HUES48 (cell line): ENCODE measurements around the gene PLCB1.
"Not testable (repeated sequence)": the region's sequence is repeated elsewhere in the genome, so short reads cannot be mapped to it uniquely, and the experiment has no call there.

ENCODE experiments used
- H3K27ac ChIP-seq: one replicate; pipeline ENCODE4 v1.7.0; 2013; ENCODE audit warnings: low read depth, low read length, inconsistent platforms
- H3K27me3 ChIP-seq: 2 replicates; pipeline ENCODE4 v1.6.1; 2013; ENCODE audit warnings: mild to moderate bottlenecking, low read length; ENCODE audit not compliant: control insufficient read depth, insufficient read depth
- H3K36me3 ChIP-seq: 2 replicates; pipeline ENCODE4 v1.6.1; 2013; ENCODE audit warnings: low read length; ENCODE audit not compliant: control insufficient read depth, insufficient read depth
- H3K4me1 ChIP-seq: 2 replicates; pipeline ENCODE4 v1.6.1; 2013; ENCODE audit warnings: mild to moderate bottlenecking, low read length; ENCODE audit not compliant: control insufficient read depth, insufficient read depth
- H3K4me3 ChIP-seq: 2 replicates; pipeline ENCODE4 v1.5.1; 2013; ENCODE audit warnings: mild to moderate bottlenecking, low read depth, low read length
- H3K9ac ChIP-seq: 2 replicates; pipeline ENCODE4 v1.6.1; 2013; ENCODE audit warnings: mild to moderate bottlenecking, low read depth, low read length, moderate library complexity
- H3K9me3 ChIP-seq: 2 replicates; pipeline ENCODE4 v1.6.1; 2013; ENCODE audit warnings: low read length; ENCODE audit not compliant: control insufficient read depth, insufficient read depth

The PLCB1 gene

DNA sequence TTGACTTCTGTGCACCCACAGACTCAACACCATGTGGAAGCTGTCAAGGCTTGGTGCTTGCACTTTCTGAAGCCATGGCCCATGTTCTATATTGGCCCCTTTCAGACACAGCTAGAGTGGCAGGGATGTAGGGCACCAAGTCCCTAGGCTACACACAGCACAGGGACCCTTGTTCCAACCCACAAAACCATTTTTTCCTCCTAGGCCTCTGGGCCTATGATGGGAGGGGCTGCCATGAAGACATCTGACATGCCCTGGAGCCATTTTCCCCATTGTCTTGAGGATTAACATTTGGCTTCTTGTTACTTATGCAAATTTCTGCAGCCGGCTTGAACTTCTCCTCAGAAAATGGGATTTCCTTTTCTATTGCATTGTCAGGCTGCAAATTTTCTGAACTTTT, 27.2 kb downstream of the PLCB1 start:
- H3K36me3 ChIP-seq, H3K9ac ChIP-seq, H3K27ac ChIP-seq, H3K27me3 ChIP-seq, H3K4me3 ChIP-seq, H3K4me1 ChIP-seq: not testable (repeated sequence)
- H3K9me3 ChIP-seq: peaks cover 13% of the 10 kb centered on the region; the same call in 1 of the 2 replicates

DNA sequence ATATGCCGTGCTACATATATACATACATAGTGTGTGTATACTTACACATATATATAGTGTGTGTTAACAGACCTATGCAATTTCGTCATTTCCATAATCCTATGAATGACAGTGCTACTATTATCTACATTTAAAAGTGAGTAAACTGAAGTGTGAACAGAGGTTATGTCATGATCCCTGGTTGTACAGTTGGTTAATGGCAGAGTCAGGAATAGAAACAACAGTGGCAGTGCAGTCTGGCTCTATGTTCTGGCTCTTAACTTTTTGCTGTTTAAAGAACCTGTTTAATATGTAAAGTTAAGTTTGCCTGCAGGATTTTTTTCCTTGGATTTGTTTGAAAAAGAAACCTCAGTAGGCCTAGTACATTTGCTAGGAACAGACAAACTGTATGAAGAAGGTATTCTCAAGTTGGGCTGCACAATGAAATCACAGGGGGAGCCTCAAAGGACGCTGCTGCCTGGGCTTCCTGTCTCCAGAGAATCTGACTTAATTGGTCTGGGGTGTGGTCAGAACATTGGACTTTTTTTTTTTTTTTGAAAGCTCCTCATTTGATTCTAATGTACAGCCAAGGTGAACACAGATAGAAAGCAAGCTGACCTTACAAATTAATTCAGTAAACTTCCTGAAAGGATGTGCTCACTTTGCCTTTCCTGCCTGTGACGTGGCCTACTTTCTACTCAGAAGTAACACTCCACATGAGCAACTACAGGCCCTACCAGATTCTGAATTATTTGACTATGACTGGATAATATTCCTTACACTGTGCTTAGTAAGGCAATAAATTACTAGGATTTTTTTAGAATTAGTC, 29.4 kb downstream of the PLCB1 start:
- Histone ChIP-seq H3K36me3 (no peaks in the 10 kb centered on the region), H3K9ac (no peak overlapping the region), H3K4me1 (no peaks in the 10 kb centered on the region), H3K9me3 (peaks cover 13% of the 10 kb centered on the region; the same call in 1 of the 2 replicates), H3K27ac (no peak overlapping the region), H3K27me3 (no peaks in the 10 kb centered on the region), H3K4me3 (no peak overlapping the region)

- Histone ChIP-seq H3K4me1 (no peaks in the 10 kb centered on the region), H3K4me3 (no peak overlapping the region), H3K27me3 (no peaks in the 10 kb centered on the region), H3K27ac (no peak overlapping the region), H3K9me3 (peaks cover 13% of the 10 kb centered on the region; the same call in 1 of the 2 replicates), H3K9ac (no peak overlapping the region), H3K36me3 (no peaks in the 10 kb centered on the region)
Measured at GRCh38 chr20:8162610-8163009, 30.5 kb downstream of the PLCB1 start.

- Histone ChIP-seq H3K9ac (no peak overlapping the region), H3K27me3 (no peaks in the 10 kb centered on the region), H3K9me3 (peaks cover 4% of the 10 kb centered on the region; the same call in 1 of the 2 replicates), H3K4me3 (no peak overlapping the region), H3K4me1 (no peaks in the 10 kb centered on the region), H3K36me3 (no peaks in the 10 kb centered on the region), H3K27ac (no peak overlapping the region)
Measured at GRCh38 chr20:8163543-8163942, 31.5 kb downstream of the PLCB1 start.

DNA sequence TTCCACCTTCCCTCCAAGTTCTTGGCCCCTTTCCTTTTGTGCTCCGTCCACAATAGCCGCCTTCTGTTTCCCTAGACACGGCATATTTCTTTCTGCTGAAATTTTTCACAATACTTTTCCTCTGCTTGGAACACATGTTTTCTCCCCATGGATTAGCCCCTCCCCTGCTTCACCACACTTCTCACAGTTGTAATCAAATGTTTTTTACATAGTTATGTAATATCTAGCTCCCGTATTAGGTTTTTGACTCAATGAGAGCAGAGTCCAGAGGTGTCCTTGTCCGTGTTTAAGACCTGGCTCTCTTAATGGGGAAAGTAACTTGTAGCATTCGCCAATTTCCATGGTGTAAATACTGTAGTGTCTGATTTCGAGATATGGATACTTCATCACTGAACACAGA, 34.7 kb downstream of the PLCB1 start:
- Histone ChIP-seq H3K27me3 (no peaks in the 10 kb centered on the region), H3K27ac (no peak overlapping the region), H3K4me3 (no peak overlapping the region), H3K4me1 (no peaks in the 10 kb centered on the region), H3K36me3 (no peaks in the 10 kb centered on the region), H3K9ac (no peak overlapping the region), H3K9me3 (no peaks in the 10 kb centered on the region)

GRCh38 chr20:8168785-8169288, 36.8 kb downstream of the PLCB1 start:
- H3K9me3 ChIP-seq: no peaks in the 10 kb centered on the region
- no peaks in the 10 kb centered on the region for H3K36me3 ChIP-seq
- H3K27me3 ChIP-seq: no peaks in the 10 kb centered on the region
- H3K4me3 ChIP-seq: no peak overlapping the region
- H3K9ac ChIP-seq: no peak overlapping the region
- no peaks in the 10 kb centered on the region for H3K4me1 ChIP-seq
- H3K27ac ChIP-seq: no peak overlapping the region

DNA sequence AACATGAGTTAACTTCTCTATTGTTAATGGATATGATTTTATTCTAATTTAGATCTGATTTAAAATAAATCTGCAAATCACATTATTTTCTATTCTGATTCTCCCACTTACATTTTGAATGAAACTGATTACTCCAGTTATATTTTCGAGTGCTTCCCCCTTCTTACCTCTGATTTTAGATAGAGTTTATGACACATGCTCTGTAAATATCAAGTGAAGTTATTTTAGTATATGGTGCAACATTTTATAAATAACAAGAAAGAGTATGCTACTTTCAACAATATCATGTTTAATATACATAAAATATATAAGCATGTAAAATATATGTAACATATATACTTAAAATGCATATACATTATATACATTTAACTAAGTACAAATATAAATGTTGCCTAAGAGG, 38.9 kb downstream of the PLCB1 start:
- Histone ChIP-seq H3K9me3 (no peaks in the 10 kb centered on the region), H3K4me1 (peaks cover 6% of the 10 kb centered on the region; the same call in 1 of the 2 replicates), H3K36me3 (no peaks in the 10 kb centered on the region), H3K4me3 (no peak overlapping the region), H3K9ac (no peak overlapping the region), H3K27me3 (no peaks in the 10 kb centered on the region), H3K27ac (no peak overlapping the region)

GRCh38 chr20:8172191-8172590, 40.1 kb downstream of the PLCB1 start:
- H3K4me3 ChIP-seq: no peak overlapping the region
- no peaks in the 10 kb centered on the region for H3K27me3 ChIP-seq
- no peaks in the 10 kb centered on the region for H3K36me3 ChIP-seq
- no peaks in the 10 kb centered on the region for H3K9me3 ChIP-seq
- H3K27ac ChIP-seq: no peak overlapping the region
- peaks cover 6% of the 10 kb centered on the region; the same call in 1 of the 2 replicates for H3K4me1 ChIP-seq
- no peak overlapping the region for H3K9ac ChIP-seq

DNA sequence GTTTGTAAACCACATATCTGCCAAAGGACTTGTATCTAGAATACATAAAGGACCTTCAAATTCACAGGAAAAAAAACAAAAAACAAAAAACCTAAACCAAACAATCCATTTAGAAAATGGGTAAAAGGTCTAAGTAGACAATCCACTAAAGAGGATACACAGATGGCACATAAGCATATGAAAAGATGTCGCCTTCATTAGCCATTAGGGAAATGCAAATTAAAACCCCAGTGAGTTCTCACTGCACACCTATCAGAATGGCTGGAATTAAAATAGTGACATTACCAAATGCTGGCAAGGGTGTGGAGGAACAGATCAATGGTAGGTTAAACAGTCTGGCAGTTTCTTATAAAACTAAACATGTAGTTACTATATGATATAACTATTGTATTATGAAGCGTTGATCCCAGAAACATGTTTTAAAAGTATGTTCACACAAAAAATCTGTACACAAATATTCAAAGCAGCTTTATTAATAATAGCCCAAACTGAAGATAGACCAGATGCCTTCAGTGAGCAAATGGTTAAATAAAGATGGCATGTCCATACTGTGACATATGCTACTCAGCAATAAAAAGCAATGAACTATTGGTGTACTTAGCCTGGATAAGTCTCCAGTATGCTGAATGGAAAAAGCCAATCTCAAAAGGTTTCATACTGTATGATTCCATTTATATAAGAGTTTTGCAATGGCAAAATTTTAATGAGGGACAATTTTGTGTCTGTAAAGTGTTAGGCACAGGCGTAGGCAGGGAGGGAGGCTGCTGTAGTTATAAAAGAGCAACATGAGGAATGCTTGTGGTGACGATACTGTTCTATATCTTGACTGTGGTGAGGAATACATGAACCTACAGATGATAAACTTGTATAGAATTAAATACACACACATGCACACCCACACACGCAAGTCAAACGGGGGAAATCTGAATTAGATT, 43.9 kb downstream of the PLCB1 start:
- Histone ChIP-seq H3K9me3 (no peaks in the 10 kb centered on the region), H3K27me3 (no peaks in the 10 kb centered on the region), H3K36me3 (no peaks in the 10 kb centered on the region), H3K9ac (no peak overlapping the region), H3K27ac (no peak overlapping the region), H3K4me1 (peaks cover 6% of the 10 kb centered on the region; the same call in 1 of the 2 replicates), H3K4me3 (no peak overlapping the region)

- Histone ChIP-seq H3K27me3 (no peaks in the 10 kb centered on the region), H3K36me3 (no peaks in the 10 kb centered on the region), H3K9me3 (no peaks in the 10 kb centered on the region), H3K4me1 (no peaks in the 10 kb centered on the region), H3K9ac (no peak overlapping the region), H3K4me3 (no peak overlapping the region), H3K27ac (no peak overlapping the region)
Measured at GRCh38 chr20:8183526-8183925, 51.5 kb downstream of the PLCB1 start.

GRCh38 chr20:8187740-8188139, 55.7 kb downstream of the PLCB1 start:
- H3K4me1 ChIP-seq: no peaks in the 10 kb centered on the region

More at GRCh38 chr20:8187740-8188139, 55.7 kb downstream of the PLCB1 start:
- Histone ChIP-seq H3K9me3 (no peaks in the 10 kb centered on the region), H3K36me3 (no peaks in the 10 kb centered on the region), H3K4me3 (no peak overlapping the region), H3K27ac (no peak overlapping the region), H3K27me3 (no peaks in the 10 kb centered on the region), H3K9ac (no peak overlapping the region)
